Measurements from ENCODE around the gene MPC1L.
A peak's percentile ranks its signal among the peaks of the same experiment; 100 is the strongest.

MPC1L gene

DNA sequence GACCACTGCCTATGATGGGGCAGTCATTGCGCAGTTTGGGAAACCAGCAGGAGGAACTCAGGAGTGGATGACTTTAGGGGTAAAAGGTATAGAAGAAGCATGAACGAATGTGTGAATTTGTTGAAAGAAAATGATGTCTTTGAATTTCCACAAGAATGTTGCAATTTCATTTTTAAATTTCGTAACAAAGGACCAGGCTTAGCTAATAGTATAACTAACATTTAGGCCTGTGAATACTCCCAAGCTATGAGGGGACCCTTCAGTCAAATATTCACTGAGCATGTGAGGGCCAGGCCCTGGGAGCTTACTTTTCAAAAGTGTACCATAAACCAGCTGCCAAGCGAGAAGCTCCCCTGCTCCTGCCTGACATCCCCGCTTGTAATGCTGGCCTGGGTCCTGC lies 5.3 kb downstream of the MPC1L start:
- DNase-seq (ENCODE audit: low read depth): no peak

DNA sequence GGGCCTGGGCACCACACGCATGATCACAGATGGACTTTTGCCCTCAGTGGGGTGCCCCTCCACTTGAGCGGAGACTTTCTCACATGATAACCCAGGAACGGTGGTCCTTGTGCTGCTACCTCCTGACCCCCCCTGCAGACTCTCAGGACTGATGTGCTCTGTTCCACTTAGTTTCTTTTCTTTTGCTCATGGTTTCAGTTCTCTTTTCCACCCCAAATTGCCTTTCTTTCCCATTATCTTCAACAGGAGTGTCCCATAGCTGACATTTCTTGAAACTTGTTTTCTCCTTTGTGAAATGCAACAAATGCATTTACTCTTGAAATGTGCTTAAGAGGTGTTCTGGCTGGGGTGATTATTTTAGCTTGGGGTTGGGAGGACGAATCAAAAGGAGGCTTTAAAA lies 9.0 kb downstream of the MPC1L start:
- no peak for DNase-seq (ENCODE audit: low read depth)

DNA sequence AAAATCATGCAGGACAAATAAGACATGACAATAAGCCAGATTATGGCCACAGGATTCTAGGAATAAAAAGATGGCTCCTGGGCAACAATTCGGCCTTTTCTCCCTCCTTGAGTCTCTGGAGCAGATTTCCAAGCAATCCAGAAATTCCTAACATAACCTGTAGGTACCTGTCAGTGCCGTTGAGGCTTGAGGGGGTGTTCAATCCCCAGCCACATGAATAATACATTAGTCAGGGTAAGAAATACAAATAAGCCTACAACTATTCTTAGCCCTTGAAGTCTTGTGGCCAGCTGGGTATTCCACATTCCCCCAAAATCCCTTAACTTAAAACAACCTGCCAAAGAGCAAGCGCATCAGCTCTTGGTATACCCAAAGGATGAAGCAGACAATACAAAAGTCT lies 14.5 kb downstream of the MPC1L start:
- DNase-seq (ENCODE audit: low read depth): no peak

DNA sequence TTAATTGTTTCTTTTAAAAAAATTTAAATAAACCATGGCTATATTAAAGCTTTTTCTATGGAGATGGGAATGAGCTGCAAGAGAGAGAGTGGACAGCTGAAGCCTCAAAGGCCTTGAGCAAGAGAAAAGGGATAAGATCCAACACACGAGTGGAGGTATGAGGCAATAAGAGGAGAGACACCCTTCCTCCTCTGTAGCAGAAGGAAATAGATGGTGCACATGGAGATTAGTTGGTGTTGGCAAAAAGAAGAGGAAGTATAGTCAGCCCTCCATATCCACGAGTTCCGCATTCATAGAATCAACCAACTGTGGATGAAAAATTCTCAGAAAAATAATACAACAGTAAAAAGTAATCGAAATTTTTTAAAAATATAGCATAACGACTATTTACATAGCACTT lies 20.9 kb downstream of the MPC1L start:
- DNase-seq (ENCODE audit: low read depth): no peak

DNA sequence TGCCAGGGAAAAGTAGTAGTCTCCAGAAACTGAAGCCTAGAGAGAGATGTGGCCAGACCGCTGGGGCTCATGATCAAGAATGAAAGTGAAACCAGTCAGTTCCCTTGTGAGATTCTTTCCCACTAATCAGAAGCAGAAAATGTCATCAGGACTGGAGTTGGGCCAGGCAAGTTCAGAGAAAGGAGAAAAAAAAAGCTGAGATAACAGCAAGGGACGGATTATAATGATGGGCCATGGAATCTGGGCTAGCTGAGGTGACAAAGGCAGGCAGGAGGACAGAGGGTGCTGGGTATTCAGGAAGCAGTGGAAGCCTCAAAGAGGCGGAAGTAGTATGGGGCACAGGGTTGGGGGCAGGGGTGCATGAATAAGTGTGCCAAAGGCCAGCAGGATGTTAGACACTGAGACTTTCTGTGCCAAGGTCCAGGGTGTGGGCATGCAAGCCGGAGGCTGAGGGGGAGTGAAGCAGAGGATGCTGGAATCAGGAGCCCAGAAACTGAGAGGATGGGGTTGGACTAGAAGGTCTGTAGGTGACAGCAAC lies 21.7 kb downstream of the MPC1L start:
- DNase-seq (ENCODE audit: low read depth): peak; percentile 39

DNA sequence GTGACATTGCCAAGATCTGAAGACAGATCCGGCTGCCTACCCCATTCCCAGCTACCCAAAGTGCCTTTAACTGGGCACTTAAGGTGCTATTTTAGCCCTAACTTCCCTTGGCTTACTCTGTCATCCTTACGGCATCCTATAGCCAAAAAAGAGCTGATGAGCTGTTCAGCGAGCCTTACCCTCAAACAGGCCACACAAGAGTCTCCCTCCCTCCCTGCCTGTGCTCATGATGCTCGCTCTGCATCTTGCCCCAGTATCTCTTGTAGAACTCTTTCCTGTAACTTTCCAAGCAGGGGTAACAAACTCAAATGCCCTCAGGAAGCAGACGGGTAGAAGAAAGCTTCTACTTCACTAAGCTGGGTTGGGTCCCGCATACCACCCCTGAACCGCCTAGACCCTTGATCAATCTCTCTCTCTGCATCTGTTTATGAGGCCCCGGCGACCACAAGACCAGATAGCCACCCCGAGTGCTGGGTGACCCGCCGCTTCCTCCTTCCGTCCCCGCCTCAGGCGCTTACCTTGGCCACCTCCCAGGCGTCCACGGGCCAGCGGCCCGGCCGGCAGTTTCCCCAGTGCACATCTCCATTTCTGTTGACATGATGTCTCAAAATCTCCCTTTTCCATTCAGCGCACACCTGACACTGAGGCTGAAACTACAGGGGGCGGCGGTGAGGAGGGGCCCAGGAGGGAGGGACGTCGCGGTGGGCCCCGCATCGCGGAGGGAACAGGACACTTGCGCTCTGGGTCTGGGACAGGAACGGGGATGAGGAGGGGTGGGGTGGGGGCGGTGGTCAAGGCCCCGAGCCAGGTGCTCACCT lies 23.5 kb downstream of the MPC1L start:
- peak; percentile 22 for DNase-seq (ENCODE audit: low read depth)

DNA sequence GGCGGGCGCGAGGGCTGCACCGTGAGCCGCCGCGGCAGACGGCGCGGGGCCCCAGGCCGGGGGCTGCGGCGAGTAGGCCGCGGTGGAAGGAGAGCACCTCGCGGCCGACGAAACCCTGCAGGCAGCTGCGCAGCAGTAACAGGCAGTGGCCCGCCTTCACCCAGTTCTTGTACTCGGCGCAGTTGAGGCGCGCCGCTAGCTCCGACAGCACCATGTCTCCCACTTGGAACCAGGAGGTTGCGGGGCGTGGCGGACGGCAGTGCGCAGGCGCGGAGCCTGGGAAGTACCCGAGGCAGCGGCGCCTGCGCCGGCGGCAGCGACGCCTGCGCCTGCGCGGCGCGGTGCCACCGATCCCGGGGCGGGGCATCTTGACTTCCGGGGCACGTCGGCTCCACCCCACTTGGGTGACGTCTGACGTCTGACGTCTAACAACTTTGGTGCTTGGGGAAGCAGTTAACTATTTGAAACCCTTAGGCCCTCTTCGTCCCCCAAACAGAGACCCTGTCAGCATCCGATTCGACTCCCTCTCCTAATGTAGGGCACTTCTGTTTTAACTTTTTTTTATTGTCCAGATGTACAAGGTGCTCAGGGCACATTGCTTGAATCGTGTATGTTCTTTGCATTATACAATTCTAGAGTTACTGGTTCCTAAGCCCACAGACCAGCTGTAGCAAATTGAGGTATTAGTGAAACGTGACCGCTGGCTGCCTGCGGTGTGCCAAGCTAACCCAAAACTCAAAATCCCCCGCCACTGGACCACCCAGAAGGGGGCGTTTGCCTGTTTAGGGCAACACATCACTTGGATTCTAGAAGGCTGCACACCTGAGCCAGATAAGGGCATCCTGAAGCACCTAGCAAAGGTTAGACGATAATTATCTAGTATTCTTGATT lies 24.3 kb downstream of the MPC1L start, which contains the start of gene CXorf38:
TSS of gene CXorf38 (minus strand) at position 255 of the 891 bp plus-strand sequence. CDS start at position 214, 41 bp downstream.
- peak; percentile 92 for DNase-seq (ENCODE audit: low read depth)

DNA sequence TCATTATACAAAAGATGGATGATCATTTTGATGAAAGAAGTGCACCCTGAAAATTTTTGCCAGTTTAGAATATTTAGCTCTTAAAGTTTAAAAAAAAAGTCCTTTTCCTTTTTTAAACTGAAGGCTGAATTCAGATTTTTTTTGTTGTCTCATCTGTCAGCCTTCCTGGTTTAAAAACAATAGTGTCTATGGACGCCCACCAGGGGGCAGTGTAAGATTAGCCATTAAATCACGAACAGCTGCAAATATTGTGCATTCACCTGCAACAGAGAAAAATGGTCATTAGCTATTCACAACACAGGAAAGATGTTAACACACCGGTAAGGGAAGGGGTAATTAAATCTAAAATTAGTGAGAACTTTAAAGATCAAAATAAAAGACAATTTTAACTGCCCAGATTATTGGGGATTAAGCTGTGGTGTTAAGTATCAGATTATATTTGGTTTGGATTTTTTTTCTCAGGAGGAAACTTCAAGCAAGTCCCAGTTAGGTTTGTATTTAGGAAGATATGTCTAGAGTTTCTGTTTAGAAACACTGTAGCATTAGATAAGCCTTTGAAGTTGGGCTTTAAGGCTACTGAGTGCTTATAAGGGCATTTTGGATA lies 28.5 kb downstream of the MPC1L start:
- peak; percentile 49 for DNase-seq (ENCODE audit: low read depth)

DNA sequence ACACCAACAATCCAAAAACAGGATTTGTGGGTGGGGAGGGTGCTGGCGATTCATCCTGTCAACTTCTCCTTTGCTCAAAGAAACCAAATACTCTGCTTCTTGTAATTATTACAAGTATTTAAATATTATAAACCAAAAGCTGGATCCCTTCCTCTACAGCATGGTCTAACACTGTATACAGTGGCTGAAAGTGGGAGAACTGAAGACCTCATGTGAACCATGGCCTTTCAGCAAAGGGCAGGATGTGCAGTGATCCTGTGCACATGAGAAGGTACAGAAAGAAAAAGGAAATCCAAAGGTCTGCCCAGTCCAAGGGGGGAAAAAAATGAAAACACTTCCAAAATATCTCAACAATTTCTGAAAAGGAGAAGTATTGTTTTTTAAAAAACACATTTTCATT lies 29.4 kb downstream of the MPC1L start:
- no peak for DNase-seq (ENCODE audit: low read depth)

DNA sequence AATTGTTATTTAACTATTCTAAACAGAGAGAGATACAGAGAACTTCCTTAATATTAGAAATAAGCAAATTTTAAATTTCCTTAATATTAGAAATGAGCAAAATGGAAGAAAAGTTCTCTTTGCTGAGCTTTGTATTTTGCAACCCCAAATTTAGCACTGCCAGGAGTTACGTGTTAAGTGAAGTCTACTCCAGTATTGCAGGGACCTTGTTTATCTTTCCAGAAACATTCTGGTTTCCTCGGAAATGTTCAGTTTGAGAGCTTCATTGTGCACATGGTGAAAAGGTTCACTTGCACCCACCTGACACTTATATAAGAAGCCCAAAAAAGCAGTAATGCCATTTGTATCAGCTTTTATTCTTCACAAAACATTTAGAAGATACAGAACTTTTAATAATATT lies 30.3 kb downstream of the MPC1L start:
- DNase-seq (ENCODE audit: low read depth): no peak

DNA sequence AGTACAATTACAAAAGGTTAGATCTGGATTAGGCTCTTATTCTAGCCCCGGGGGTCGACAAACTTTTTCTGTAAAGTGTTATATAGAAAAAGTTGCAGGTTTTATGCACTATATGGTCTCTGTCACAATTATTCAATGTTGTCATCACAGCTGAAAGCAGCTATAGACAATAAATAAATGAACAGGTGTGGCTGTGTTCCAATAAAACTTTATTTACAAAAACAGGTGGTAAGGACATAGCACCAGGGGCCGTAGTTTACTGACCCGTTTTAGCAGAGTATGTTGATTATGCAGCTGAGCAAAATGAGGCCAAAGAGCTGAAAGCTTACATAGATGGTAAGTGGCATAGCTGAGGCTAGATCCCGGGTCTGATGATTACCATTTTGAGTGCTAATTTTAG lies 37.2 kb downstream of the MPC1L start:
- no peak for DNase-seq (ENCODE audit: low read depth)

DNA sequence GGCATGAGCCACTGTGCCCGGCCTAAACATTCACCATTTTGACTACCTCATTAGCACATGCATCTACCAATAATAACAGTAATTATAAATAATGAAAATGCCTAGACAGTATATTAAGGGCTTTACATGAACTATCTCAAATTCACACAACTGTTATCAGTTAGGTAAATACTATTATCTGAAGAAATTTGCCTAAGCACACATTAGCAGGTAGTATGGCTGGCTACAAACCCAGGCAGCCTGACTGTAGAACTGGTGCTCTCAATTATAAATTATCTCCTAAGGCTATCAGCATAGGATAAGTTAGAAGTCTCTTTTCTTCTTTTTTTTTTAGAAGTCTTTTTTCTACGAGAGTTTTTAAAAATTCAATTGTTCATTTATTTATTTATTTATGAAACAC lies 38.3 kb downstream of the MPC1L start:
- DNase-seq (ENCODE audit: low read depth): no peak

DNA sequence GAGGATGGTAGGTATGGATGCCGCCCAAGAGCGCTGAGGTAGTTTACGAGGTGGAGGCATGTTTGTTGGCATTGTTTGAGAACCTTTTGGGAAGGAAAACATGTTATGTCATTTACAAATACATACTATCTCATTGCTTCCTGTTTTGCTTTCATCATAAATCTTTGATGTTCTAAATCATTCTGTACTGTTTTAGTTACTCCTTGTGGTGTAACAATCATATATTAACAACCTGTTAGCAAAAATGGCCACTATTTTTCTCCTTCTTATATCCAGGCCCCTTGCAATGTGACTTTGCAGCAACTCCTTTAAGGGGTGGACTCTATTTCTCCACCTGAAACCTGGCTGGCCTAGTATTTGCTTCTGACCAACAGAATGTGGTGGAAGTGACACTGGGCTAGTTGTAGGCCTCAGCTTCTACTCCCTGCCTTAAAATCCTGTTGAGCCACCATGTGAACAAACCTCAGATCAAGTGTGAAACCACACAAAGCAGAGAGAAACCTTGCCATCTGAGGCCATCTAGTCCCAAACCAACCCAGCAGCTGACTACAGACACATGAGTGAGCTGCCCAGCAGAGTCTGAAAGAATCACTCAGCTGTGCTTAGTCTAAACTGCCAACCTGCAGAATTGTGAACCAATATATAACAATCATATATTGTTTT lies 40.0 kb downstream of the MPC1L start:
- no peak for DNase-seq (ENCODE audit: low read depth)

DNA sequence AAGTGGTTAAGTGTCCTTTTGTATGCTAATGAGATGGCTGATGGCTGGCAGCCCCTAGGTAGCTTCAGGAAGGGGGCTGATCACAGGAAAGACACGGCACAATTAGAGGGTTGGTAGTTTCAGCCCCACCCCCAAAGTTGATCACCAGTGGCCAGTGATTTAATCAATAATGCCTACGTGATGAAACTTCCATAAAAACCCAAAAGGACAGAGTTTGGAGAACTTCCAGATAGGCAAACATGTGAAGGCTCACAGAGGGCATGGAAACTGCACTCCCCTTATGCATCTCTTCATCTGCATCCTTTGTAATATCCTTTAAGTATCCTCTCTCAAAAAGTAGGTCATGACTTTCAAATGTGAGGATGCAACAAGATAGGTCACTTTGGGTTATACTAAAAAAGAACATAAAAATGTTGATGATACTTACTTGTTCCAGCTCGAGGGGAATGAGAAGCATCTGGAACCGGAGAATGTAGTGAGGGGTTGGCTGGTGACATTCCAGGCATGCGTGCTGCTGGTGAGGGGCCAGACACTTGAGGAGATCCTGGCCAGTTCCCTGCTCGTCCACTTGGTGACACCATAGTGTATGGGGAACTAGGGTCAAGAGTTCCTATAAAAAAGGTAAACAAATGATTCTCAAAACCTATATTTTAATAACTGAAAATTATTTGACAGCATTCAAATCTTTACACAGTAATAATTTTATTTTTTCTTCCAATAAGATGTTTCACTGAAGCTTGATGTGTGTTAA lies 40.8 kb downstream of the MPC1L start:
- DNase-seq (ENCODE audit: low read depth): no peak

DNA sequence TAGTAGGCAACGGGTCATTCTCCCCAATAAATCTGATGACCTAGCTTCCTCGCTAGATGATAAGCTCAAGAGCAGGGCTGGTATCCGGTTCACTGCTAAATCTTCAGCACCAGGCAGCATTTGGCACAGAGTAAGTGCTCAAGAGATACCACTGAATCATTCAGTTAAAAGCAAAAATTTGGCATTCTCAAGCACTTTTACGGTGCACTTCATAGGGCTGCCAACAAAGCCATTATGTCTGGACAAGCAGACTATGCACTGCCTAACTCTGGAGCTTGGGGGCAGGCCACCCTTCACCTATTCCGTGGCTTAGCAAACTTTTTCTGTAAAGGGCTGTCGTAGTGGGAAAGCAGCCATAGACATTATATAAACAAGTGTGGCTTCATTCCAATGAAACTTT lies 47.9 kb downstream of the MPC1L start:
- DNase-seq (ENCODE audit: low read depth): no peak
